HEK293 (cell line): ENCODE measurements around the gene MAL.
A peak's percentile ranks its signal among the peaks of the same experiment; 100 is the strongest.

Experiments used
- CTCF ChIA-PET: fragments of 350-600 bp; formaldehyde crosslinking; extraction: SDS; loops from one replicate; lab custom pipeline; 2021; ENCODE audit warnings: antibody characterized with exemption; lab: Yijun Ruan, JAX
- POLR2A ChIA-PET: fragments of 300-600 bp; formaldehyde crosslinking; extraction: SDS; loops from one replicate; lab custom pipeline; 2020; ENCODE audit warnings: antibody characterized with exemption, inconsistent platforms; lab: Yijun Ruan, JAX
- H3K27ac ChIP-seq: fragments of 200-500 bp; sonication (Bioruptor generic); 2 replicates; pipeline ENCODE4 v1.5.1; 2014; ENCODE audit warnings: low read depth, low read length, control low read depth, inconsistent platforms; ENCODE audit errors: extremely low read depth
- H3K36me3 ChIP-seq, 2 experiments: fragments of 200-500 bp in 1 of 2; sonication (Bioruptor generic) in 1 of 2; 1 replicate in 1 of 2; 2 replicates in 1 of 2; pipeline ENCODE4 v1.5.1; 2014 to 2017; ENCODE audit warnings: inconsistent platforms in 2 of 2, low read length in 2 of 2; ENCODE audit not compliant: control insufficient read depth in 2 of 2, insufficient read depth in 1 of 2
- H3K4me1 ChIP-seq: fragments of 200-500 bp; sonication (Bioruptor generic); 2 replicates; pipeline ENCODE4 v1.5.1; 2014; ENCODE audit warnings: mild to moderate bottlenecking, low read length, inconsistent platforms; ENCODE audit not compliant: control insufficient read depth, insufficient read depth
- H3K4me3 ChIP-seq: 2 replicates; pipeline ENCODE4 v1.5.1; 2011; ENCODE audit warnings: low read depth, mild to moderate bottlenecking, control low read depth, low read length, moderate library complexity
- H3K9me3 ChIP-seq: fragments of 200-500 bp; sonication (Bioruptor generic); 2 replicates; pipeline ENCODE4 v1.5.1; 2014; ENCODE audit warnings: low read depth, low read length, inconsistent platforms; ENCODE audit not compliant: control insufficient read depth, insufficient read depth
- YY1 ChIP-seq: fragments of 450-650 bp; formaldehyde crosslinking; IDR thresholded peaks from 2 replicates; pipeline ENCODE4 v1.5.1; 2018; ENCODE audit warnings: missing biosample characterization, missing genetic modification characterization
- ZBTB17 ChIP-seq: fragments of 450-650 bp; formaldehyde crosslinking; IDR thresholded peaks from 2 replicates; pipeline ENCODE4 v1.5.1; 2016; ENCODE audit warnings: missing biosample characterization, missing genetic modification characterization
- ZNF10 ChIP-seq: fragments of 450-650 bp; formaldehyde crosslinking; IDR thresholded peaks from 2 replicates; pipeline ENCODE4 v1.5.1; 2017; ENCODE audit warnings: missing biosample characterization, missing genetic modification characterization
- ZNF112 ChIP-seq: fragments of 450-650 bp; formaldehyde crosslinking; IDR thresholded peaks from 2 replicates; pipeline ENCODE4 v1.5.0; 2017; ENCODE audit warnings: missing biosample characterization, missing genetic modification characterization
- ZNF473 ChIP-seq: fragments of 450-650 bp; formaldehyde crosslinking; IDR thresholded peaks from 2 replicates; pipeline ENCODE4 v1.5.1; 2017; ENCODE audit warnings: missing biosample characterization, missing genetic modification characterization
- ZNF48 ChIP-seq: fragments of 450-650 bp; formaldehyde crosslinking; IDR thresholded peaks from 2 replicates; pipeline ENCODE4 v1.5.1; 2016; ENCODE audit warnings: missing biosample characterization, missing genetic modification characterization
- ZNF623 ChIP-seq: fragments of 450-650 bp; formaldehyde crosslinking; IDR thresholded peaks from 2 replicates; pipeline ENCODE4 v1.5.1; 2016; ENCODE audit warnings: missing biosample characterization, missing genetic modification characterization
- ZNF707 ChIP-seq: fragments of 450-650 bp; formaldehyde crosslinking; IDR thresholded peaks from 2 replicates; pipeline ENCODE4 v1.5.1; 2016; ENCODE audit warnings: missing biosample characterization, missing genetic modification characterization
- ZNF843 ChIP-seq: fragments of 450-650 bp; formaldehyde crosslinking; IDR thresholded peaks from 2 replicates; pipeline ENCODE4 v1.5.1; 2016; ENCODE audit warnings: missing biosample characterization, missing genetic modification characterization
- ZXDB ChIP-seq: fragments of 450-650 bp; formaldehyde crosslinking; IDR thresholded peaks from 2 replicates; pipeline ENCODE4 v1.5.1; 2016; ENCODE audit warnings: missing biosample characterization, missing genetic modification characterization
- TF ChIP-seq, protein P1 (sequence below): fragments of 450-650 bp; formaldehyde crosslinking; conservative IDR thresholded peaks from 2 replicates; pipeline ENCODE4 v1.5.1; 2016; ENCODE audit warnings: low read depth, missing biosample characterization, missing genetic modification characterization
- TF ChIP-seq, protein P2 (sequence below): fragments of 450-650 bp; formaldehyde crosslinking; IDR thresholded peaks from 2 replicates; pipeline ENCODE4 v1.5.1; 2016; ENCODE audit warnings: missing biosample characterization, missing genetic modification characterization
- TF ChIP-seq, protein P3 (sequence below): fragments of 450-650 bp; formaldehyde crosslinking; IDR thresholded peaks from 2 replicates; pipeline ENCODE4 v1.5.1; 2016; ENCODE audit warnings: missing biosample characterization, missing genetic modification characterization
- TF ChIP-seq, protein P4 (sequence below): fragments of 450-650 bp; formaldehyde crosslinking; IDR thresholded peaks from 2 replicates; pipeline ENCODE4 v1.5.1; 2016; ENCODE audit warnings: missing biosample characterization, missing genetic modification characterization
- TF ChIP-seq, protein P5 (sequence below): fragments of 450-650 bp; formaldehyde crosslinking; IDR thresholded peaks from 2 replicates; pipeline ENCODE4 v1.5.1; 2016; ENCODE audit warnings: missing biosample characterization, missing genetic modification characterization

Gene MAL

DNA sequence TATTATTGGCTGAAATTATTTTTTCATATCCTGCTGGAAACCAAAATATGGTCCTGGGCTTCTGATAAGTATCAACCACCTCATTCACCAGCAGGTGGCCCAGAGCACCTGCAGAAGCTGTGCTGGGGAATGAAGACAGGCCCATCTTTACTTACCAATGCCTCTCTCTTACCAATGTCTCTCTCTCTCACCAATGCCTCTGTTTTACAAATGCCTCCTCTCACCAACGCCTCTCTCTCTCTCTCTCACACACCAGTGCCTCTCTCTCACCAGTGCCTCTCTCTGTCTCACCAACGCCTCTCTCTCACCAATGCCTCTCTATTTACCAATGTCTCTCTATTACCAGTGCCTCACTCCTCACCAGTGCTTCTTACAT is 2.3 kb upstream of the MAL start:
- ChIA-PET POLR2A (no interaction called here), CTCF (interaction anchor here (0.6 to 3.6 kb wide), 20 partner anchors 9 to 155 kb away, joined by 3 to 59 read pairs (median 5); no protein-coding TSS in a partner anchor)
- Histone ChIP-seq H3K36me3 (no peaks in the 10 kb centered on the region), H3K9me3 (no peaks in the 10 kb centered on the region), H3K4me3 (no peak overlapping the region), H3K27ac (no peak overlapping the region), H3K4me1 (no peaks in the 10 kb centered on the region)
- TF ChIP-seq, protein P1, sequence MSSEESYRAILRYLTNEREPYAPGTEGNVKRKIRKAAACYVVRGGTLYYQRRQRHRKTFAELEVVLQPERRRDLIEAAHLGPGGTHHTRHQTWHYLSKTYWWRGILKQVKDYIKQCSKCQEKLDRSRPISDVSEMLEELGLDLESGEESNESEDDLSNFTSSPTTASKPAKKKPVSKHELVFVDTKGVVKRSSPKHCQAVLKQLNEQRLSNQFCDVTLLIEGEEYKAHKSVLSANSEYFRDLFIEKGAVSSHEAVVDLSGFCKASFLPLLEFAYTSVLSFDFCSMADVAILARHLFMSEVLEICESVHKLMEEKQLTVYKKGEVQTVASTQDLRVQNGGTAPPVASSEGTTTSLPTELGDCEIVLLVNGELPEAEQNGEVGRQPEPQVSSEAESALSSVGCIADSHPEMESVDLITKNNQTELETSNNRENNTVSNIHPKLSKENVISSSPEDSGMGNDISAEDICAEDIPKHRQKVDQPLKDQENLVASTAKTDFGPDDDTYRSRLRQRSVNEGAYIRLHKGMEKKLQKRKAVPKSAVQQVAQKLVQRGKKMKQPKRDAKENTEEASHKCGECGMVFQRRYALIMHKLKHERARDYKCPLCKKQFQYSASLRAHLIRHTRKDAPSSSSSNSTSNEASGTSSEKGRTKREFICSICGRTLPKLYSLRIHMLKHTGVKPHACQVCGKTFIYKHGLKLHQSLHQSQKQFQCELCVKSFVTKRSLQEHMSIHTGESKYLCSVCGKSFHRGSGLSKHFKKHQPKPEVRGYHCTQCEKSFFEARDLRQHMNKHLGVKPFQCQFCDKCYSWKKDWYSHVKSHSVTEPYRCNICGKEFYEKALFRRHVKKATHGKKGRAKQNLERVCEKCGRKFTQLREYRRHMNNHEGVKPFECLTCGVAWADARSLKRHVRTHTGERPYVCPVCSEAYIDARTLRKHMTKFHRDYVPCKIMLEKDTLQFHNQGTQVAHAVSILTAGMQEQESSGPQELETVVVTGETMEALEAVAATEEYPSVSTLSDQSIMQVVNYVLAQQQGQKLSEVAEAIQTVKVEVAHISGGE (tag by site-specific recombination), result no peak
- TF ChIP-seq, protein P2, sequence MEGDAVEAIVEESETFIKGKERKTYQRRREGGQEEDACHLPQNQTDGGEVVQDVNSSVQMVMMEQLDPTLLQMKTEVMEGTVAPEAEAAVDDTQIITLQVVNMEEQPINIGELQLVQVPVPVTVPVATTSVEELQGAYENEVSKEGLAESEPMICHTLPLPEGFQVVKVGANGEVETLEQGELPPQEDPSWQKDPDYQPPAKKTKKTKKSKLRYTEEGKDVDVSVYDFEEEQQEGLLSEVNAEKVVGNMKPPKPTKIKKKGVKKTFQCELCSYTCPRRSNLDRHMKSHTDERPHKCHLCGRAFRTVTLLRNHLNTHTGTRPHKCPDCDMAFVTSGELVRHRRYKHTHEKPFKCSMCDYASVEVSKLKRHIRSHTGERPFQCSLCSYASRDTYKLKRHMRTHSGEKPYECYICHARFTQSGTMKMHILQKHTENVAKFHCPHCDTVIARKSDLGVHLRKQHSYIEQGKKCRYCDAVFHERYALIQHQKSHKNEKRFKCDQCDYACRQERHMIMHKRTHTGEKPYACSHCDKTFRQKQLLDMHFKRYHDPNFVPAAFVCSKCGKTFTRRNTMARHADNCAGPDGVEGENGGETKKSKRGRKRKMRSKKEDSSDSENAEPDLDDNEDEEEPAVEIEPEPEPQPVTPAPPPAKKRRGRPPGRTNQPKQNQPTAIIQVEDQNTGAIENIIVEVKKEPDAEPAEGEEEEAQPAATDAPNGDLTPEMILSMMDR (tag by site-specific recombination), result 0 out of 2 replicates have a peak, but pooled peaks have one; percentile 8
- TF ChIP-seq ZNF10 (tag by site-specific recombination) (0 out of 2 replicates have a peak, but pooled peaks have one; percentile 59), ZNF843 (tag by site-specific recombination) (no peak), ZBTB17 (tag by site-specific recombination) (no peak), ZNF112 (tag by site-specific recombination) (no peak)
- TF ChIP-seq, protein P3, sequence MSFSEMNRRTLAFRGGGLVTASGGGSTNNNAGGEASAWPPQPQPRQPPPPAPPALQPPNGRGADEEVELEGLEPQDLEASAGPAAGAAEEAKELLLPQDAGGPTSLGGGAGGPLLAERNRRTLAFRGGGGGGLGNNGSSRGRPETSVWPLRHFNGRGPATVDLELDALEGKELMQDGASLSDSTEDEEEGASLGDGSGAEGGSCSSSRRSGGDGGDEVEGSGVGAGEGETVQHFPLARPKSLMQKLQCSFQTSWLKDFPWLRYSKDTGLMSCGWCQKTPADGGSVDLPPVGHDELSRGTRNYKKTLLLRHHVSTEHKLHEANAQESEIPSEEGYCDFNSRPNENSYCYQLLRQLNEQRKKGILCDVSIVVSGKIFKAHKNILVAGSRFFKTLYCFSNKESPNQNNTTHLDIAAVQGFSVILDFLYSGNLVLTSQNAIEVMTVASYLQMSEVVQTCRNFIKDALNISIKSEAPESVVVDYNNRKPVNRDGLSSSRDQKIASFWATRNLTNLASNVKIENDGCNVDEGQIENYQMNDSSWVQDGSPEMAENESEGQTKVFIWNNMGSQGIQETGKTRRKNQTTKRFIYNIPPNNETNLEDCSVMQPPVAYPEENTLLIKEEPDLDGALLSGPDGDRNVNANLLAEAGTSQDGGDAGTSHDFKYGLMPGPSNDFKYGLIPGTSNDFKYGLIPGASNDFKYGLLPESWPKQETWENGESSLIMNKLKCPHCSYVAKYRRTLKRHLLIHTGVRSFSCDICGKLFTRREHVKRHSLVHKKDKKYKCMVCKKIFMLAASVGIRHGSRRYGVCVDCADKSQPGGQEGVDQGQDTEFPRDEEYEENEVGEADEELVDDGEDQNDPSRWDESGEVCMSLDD (tag by site-specific recombination), result no peak

DNA sequence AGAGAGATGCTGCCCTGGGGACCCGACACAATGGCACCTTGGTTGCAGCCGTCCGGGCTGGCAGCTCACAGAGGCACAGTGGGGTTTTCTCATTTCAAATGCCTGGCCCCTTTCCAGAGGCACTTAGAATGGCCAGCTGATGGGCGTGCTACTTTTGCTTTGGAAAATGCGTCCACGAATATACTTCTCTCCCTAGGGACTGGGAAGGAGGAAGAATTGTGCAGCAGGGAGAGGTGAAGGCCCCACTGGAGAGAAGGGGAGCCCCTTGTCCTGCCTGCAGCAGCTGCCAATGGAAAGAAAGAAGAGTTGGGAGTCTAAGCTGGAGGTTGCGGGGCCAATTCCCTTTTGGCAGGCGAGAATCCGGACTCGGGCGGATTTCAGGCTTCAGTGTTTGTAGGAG is 1.1 kb upstream of the MAL start:
- H3K27ac ChIP-seq, result no peak overlapping the region
- no peaks in the 10 kb centered on the region for H3K4me1 ChIP-seq
- no peaks in the 10 kb centered on the region for H3K36me3 ChIP-seq
- no peaks in the 10 kb centered on the region for H3K9me3 ChIP-seq
- ChIA-PET POLR2A (no interaction called here), CTCF (interaction anchor here (0.6 to 3.6 kb wide), 8 partner anchors 15 to 91 kb away, joined by 3 to 59 read pairs (median 9); no protein-coding TSS in a partner anchor)
- H3K4me3 ChIP-seq, result no peak overlapping the region
- TF ChIP-seq ZNF473 (tag by site-specific recombination) (no peak), ZNF112 (tag by site-specific recombination) (no peak), YY1 (no peak), ZNF707 (tag by site-specific recombination) (no peak), ZXDB (tag by site-specific recombination) (no peak), ZNF843 (tag by site-specific recombination) (no peak), ZNF623 (tag by site-specific recombination) (no peak), ZNF48 (no peak)
- TF ChIP-seq, protein P4, sequence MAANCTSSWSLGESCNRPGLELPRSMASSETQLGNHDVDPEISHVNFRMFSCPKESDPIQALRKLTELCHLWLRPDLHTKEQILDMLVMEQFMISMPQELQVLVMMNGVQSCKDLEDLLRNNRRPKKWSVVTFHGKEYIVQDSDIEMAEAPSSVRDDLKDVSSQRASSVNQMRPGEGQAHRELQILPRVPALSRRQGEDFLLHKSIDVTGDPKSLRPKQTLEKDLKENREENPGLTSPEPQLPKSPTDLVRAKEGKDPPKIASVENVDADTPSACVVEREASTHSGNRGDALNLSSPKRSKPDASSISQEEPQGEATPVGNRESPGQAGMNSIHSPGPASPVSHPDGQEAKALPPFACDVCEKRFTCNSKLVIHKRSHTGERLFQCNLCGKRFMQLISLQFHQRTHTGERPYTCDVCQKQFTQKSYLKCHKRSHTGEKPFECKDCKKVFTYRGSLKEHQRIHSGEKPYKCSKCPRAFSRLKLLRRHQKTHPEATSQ, result no peak
- TF ChIP-seq, protein P1 (tag by site-specific recombination), result no peak
- TF ChIP-seq, protein P5, sequence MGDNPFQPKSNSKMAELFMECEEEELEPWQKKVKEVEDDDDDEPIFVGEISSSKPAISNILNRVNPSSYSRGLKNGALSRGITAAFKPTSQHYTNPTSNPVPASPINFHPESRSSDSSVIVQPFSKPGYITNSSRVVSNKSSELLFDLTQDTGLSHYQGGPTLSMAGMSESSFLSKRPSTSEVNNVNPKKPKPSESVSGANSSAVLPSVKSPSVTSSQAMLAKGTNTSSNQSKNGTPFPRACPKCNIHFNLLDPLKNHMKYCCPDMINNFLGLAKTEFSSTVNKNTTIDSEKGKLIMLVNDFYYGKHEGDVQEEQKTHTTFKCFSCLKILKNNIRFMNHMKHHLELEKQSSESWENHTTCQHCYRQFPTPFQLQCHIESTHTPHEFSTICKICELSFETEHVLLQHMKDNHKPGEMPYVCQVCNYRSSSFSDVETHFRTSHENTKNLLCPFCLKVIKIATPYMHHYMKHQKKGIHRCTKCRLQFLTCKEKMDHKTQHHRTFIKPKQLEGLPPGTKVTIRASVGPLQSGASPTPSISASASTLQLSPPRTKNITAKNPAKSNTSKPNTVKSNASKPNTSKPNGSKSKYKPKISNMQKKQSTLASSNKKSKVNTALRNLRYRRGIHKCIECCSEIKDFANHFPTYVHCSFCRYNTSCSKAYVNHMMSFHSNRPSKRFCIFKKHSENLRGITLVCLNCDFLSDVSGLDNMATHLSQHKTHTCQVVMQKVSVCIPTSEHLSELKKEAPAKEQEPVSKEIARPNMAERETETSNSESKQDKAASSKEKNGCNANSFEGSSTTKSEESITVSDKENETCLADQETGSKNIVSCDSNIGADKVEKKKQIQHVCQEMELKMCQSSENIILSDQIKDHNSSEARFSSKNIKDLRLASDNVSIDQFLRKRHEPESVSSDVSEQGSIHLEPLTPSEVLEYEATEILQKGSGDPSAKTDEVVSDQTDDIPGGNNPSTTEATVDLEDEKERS (tag by site-specific recombination), result no peak
